GM19035 (cell line): ENCODE results near the gene LENEP.

Experiments
- ATAC-seq: cut with Tn5 transposase; IDR thresholded peaks from one replicate; pipeline ENCODE4 v1.9.1; 2021; ENCODE audit not compliant: unreplicated experiment

Gene LENEP

DNA sequence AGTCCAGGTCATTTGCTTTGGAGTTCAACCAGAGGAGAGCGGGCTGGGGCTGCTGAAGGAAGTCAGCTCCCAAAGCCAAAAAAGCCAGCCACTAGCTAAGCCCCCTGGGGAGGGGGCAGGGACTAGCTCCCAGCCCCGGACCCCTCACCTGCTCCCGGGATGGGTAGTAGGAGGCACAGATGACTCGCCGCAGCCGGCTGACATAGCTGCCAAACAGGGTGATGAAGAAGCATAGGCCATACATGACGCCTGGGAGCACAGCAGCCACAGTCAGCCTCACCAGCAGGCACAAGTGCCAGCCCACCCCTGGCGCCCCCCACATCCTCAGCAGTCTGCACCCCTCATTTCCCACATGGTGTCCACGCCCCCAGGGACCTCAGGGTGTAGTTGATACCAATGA is 32.8 kb downstream of the LENEP start:
- no peak for ATAC-seq

DNA sequence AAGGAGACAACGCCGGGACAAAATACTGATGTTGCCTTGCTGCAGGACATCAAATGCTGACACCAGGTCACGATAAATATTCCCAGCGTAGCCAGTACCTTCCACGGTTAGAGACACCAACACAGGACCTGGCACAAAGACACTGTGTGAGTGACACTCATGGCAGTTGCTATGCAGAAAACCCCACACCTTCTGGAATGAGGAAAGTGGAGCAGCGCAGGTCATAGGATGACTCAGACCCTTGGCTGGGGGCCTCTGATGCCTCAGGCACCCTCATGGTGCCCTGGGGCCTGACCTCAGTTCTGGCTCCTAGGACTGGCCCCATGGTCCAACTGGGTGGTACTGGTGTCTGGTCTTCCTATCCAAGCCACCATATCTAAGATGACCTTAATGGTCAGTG is 33.2 kb downstream of the LENEP start:
- ATAC-seq, result no peak

DNA sequence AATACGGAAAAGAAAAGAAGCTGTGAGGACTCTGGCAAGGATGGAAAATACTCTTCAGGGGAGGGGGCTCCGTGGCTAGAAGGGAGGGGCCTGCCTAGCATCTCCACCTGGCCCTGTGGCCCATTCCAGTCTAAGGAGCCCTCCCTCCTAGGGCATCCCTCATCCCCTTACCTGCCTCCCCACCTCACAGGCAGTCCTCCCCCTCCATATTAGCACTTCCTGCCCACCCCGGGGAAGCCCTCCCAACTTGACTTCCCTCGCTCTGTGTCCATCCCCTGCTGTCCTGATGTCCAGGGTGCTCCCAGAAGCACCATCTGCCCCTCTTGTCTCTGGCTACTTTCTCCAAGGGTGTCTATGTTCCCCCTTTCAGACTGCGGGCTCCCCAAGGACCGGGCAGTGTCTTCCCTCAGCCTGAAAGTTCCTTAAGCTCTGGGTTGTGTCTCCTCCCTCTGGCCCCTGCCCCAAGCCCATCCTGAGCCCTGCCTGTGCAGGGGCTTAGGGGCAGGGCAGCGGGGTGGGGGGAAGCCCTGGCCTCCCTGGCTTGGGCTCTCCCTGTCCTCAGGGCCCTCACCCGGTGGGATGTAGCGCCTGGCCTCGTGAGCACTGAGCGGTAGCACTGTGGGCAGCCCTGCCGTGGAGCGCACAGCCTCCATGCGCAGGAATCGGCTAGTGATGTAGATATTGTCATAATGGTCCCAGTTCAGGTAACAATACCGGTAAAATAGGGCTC is 36.3 kb downstream of the LENEP start:
- ATAC-seq, result no peak

DNA sequence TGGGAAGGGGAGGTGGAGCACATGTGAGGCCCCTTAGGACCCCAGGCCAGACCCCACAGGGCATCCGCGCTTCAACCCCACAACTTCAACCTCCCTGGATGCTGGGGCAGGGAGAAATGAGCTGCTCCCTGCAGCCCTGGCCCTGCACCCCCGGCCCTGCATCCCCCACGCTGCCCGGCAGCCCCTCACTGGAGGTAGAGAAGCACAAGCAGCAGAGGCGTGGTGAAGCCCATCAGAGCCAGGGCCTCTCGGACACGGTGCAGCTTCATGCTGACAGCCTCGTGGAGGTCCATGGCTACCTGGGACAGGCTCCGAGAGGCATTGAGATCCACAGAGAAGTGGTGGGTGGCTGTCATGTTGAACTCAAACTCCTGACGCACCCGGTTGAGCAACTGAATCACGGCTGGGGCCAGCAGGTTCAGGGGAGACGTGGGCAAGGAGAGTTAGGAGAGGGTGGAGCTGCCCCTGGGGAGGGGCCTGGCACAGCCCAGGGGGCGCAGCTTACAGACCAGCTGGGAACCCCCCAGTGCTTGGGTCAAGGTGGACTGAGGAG is 36.9 kb downstream of the LENEP start:
- ATAC-seq, result no peak

DNA sequence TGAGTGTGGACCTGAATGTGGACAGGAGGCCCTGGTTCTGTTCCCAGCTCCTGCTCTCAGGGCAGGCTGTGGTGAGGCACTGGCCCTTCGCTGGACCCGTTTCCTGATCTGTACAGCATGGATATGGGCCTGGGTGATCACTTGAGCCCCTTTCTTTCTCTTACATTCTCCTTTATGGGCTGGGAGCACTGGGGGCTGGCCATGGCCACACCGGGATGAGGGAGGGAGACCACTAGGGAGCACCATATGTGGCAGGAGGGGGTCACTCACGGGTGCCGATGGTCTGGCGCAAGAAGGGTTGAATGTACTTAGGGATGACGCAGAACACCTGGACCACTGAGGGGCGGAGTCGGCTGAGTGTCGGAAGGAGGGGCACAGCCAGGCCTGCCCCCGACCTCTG is 37.5 kb downstream of the LENEP start:
- ATAC-seq, result no peak

DNA sequence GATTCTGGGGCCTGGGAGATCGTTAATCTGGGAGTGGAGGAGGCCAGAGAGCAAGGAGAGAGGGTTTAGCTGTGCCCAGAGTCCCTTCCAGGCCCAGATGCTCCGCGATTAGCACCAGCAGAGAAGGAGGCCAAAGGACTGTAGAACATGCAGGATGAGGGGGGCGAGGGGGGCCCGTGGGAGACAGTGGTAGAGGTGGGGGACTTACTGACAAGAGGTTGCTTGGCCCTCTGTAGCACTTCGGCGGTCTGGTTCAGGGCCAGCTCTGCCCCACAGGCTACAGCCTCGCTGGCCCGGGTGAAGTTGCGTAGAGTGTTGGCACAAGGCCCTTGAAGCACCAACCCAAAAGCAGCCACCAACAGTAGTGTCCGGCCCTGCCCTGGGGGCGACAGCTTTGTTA is 39.5 kb downstream of the LENEP start:
- ATAC-seq, result no peak

DNA sequence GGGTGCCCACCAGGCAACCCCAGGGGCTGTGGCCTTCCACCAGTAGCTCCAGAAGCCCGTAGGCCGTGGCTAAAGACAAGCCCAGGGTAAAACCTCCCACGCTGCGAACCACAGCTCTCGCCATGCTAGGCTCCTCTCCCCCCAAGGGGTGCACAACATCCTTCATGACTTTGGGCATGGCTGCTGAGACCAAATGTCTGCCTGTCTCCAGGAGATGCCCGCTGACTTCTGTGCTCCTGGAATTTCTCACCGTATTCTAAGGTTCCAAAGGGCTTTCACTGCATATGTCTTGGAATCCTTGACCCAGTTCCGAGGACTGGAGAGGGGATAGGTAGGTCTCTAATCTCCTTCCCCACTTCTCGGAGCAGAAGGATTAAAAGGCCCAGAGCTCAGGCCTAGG is 40.1 kb downstream of the LENEP start, which contains the start of the genes DCST1 and DCST2:
Gene DCST1, plus strand, starts transcription at position 301 of the 400 bp plus-strand sequence. CDS start 213 bp downstream, outside the sequence.
Gene DCST2, minus strand, starts transcription at position 258 of the 400 bp plus-strand sequence. Its CDS starts 80 bp downstream, at position 178.
- ATAC-seq, result no peak

DNA sequence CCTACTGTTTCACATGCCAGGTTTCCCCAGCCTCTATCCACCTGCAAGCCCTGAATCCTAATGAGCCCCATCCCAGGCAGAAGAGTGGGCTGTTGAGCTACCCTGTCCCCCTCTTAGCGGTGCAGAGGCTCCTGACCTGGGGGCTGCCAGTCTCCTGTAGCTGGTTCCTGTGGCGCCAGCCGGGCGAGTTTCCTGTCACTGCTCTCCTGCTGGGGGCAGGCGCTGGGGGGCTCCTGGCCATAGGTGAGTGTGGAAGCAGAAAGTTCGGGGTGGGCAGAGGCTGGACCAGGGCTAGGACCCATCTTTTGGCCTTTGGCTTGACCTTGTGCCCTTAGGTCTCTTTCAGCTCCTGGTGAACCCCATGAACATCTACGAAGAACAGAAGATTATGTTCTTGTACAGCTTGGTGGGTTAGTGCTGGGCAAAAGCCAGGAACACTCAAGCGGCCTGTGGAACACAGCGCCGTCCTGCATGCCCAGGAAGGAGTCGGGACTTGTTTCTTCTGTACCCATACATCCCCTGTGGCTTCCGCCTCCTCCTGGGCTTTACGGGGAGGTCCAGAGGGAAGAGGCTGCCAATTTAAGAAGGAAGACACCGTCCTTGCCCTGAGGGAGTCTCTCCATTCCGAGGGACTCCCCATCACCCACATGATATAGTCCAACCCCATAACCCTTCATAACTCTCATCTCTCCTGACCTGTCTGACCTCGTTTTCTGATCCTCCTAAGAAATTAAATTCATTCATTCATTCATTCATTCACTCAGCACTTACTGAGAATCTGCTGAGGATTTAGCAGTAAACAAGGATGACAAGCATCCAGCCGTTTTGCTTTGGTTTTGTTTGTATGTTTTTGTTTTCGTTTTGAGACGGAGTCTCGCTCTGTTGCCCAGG is 41.2 kb downstream of the LENEP start:
- ATAC-seq, result no peak

DNA sequence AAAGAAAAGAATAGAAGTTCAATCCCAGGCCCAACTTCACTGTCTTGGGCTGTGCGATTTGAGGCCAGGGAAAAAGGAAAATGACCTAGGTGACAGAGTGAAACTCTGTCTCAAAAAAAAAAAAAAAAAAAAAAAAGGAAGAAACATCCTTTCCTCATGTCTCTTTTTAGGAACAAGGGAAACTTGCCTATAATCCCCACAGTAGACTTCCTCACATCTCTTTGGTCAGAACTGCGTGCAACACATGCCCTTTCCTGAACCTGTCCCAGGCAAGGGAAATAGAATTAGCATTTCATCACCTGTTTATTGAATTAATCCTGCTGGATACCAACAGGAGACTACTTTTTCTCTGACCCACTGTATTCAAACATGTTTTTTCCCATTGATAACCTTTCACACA is 42.5 kb downstream of the LENEP start:
- ATAC-seq, result no peak

DNA sequence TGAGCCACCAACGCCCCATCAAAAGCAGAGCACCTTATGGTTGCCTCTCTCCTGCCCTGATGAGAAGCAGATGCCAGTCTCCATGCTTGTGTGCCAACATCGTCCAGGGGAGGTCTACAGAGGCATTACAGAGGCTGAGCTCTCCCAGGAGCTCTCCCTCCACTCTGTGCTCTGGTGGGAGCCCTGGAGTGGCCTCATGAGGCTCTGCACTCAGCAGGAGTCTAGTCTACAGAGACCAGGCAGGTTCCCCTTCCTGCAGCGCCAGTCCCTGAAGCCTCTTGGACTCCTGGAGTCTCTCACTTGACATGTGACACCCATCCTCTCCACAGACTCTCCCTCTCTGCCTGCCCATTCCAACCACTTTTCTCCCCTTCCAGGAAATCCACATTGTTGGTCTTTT is 43.7 kb downstream of the LENEP start:
- ATAC-seq, result no peak

DNA sequence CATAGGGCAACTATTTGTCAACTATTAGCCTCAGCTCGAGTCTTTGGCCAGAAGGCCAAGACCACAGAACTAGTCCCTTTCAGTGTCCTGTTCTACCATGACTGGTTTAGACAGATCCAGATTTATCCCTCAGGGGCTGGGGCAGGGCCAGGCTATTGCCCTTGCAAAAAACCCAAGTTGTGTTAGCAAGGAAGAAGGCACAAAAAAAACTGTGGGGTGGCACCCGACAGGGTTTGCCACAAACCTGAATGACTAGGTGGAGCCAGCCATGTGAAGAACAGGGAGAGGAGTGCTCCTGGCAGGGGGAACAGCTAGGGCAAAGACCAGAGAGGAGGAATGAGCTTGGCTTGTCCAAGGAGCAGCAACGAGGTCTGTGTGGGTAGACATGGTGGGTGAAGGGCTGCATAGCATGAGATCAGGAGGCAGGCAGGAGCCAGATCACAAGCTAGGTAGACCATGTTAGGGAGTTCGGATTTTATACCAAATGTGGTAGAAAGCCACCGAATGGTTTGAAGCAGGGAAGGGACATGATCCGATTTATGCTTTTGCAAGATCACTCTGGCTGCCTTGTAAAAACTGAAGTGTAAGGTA is 44.6 kb downstream of the LENEP start:
- ATAC-seq, result no peak

DNA sequence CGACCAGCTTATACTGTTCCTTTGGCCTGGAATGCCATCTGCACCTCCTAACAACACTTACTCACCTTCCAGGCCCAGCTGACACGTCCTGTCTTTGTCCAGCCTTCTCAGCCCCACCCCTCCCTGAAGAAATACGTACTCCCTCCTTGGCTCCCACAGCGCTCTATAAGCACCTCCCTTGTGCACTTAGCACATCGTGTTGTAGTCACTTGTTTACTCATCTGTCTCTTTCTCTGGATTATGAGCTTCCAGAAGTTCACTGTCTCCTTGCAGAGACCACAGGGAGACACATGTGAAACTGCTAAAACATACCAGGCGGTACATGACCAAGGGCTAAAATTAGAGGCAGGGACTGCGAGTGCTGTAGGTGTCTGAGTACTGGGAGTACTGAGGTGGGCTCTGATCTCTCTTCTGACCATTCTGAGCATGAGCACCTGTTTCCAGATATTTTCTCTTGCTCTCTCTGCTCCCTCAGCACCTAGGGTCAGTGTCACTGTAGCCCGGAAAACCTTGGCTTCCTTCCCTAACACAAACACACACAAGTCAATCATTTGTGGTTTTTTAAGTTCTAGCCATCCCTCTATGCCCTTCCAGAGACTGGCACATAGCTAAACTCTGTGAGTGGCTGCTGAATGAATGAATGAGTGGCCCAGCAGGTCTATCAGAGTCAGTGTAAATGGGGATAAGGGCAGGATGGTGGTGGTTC is 45.4 kb downstream of the LENEP start:
- no peak for ATAC-seq

DNA sequence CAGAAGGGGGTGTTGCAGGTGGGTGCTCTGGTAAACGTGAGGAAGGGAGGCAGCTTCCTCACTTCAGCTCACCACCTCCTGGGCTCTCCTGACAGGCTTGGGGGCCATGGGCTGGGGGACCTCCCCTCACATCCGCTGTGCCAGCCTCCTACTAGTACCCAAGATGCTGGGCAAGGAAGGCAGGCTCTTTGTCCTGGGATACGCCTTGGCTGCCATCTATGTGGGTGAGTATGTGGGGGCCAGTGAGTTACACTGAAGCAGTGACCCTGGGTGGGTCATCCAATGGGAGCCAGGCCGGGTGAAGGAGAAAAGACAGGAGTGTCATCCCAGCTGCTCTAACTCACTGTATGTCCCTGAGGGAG is 45.9 kb downstream of the LENEP start:
- ATAC-seq, result no peak

DNA sequence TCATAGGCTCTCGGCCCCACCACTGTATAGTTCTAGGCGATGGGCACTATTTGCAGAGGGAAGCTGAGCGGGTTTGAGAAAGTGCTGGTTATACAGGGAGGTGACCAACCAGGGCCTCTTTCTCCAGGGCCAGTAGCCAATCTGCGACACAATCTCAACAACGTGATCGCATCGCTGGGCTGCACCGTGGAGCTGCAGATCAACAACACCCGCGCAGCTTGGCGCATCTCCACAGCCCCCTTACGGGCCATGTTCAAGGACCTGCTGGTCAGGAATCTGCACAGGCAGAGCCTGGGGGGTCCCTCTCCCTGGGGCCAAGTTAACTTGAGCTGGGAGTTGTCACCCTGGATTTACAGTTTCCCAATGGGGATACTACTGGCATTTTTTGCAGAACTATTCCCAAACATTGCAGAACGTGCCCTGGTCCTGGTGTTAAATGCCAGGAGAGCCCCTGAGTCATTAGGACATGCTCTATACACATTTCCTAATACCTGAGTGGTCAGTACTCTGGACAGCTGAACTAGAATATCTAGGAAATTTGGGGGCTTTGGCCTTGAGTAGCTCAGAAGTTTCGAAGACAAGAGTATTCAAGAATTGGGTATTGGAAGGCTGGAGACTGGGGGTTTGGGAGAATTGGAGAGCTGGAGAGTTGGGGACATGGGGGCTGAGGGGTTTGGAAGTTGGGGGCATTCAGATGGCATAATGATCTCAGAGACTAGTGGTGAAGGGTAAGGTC is 47.1 kb downstream of the LENEP start:
- ATAC-seq, result no peak

DNA sequence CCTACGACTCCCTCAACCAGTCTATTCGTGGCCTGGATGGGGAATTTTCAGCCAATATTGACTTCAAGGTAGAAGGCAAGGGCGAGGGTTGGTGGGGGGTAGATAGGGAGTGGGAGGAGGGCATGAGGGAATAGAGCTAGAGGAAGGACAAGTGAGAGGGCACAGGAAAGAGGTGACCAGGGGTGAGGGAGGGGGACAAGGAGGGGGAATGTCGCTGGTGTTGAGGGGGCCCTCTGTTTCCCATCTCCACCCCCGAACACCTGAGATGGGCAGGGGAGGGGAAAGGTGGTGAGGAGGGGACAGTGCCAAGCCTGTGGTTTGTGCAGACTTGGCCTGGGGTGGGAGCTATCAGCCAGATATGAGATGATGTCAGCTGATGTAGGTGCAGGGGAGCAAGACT is 49.4 kb downstream of the LENEP start:
- no peak for ATAC-seq

DNA sequence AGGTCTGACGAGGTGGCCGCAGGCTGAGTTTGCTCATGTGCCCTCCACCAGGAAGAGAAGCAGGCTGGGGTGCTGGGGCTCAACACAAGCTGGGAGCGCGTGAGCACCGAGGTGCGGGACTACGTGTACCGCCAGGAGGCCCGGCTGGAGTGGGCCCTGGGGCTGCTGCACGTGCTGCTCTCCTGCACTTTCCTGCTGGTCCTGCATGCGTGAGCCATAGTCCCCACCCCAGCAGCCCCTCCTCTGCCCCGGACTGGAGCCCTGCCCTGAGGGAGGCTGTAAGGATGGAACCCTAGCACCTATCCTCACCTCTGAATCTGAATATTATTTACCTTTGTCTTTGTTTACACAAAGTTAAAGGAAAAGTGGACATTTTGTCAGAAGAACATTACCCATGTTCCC is 49.9 kb downstream of the LENEP start:
- ATAC-seq, result no peak

DNA sequence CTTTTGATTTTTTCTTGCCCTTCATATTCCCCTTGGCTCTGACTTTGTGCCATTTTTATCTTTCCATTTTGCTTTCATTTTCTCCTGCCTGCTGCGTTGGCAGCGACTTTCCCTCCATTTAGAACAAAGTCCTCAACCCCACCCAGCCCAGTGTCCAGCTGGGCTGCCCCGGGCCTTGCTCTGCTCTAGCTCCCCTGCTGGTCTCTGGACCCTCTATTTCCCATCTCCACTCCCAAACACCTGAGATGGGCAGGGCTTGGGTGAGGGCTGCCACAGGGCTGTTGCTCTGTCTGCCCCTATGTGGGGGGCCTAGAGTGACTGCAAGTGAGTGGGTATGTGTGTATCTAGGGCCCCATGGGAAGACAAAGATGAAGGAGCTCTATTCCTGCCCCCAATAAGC is 50.4 kb downstream of the LENEP start:
- ATAC-seq, result no peak
